ENCODE results near the gene CAB39. TPM values are rescaled to one million over a fixed set of nuclear protein-coding genes. Genes with fewer than 3 reads are reported as not detected.
A peak's percentile ranks its signal among the peaks of the same experiment; 100 is the strongest.

CAB39 gene
- total RNA-seq, 2 donors from 2014 or later, result 32.3 to 34.5 TPM

- peaks cover 16% of the 10 kb centered on the region for H3K4me1 ChIP-seq
- WGBS, 2 donors, result 83 to 93% methylated on average over 4 of the region's 4 CpGs
- DNase-seq (no peak), ATAC-seq (no peak)
- no peaks in the 10 kb centered on the region for H3K9me3 ChIP-seq
- no peaks in the 10 kb centered on the region for H3K36me3 ChIP-seq (replicated peaks in 1 of 2; ENCODE audit: insufficient read depth in 1 of 2, low read depth in 2 of 2)
- no peak overlapping the region for H3K27ac ChIP-seq
- no peak for TF ChIP-seq CTCF (IDR thresholded peaks at IDR 0.05)
- no peak for TF ChIP-seq POLR2A (IDR thresholded peaks at IDR 0.05)
- no peak overlapping the region for H3K4me3 ChIP-seq
- intact Hi-C loops (cut with DNase I), result no loop called here
- H3K27me3 ChIP-seq, result no peaks in the 10 kb centered on the region
Measured at GRCh38 chr2:230754200-230754599, 41.6 kb downstream of the CAB39 start.

- H3K9me3 ChIP-seq, result no peaks in the 10 kb centered on the region
- no peak overlapping the region for H3K4me3 ChIP-seq
Measured at GRCh38 chr2:230757476-230757875, 44.8 kb downstream of the CAB39 start.

GRCh38 chr2:230758566-230759480 is 46.2 kb downstream of the CAB39 start:
- H3K9me3 ChIP-seq, result no peaks in the 10 kb centered on the region
- ATAC-seq, result peak; percentile 18
- H3K4me1 ChIP-seq, result peaks cover 21% of the 10 kb centered on the region
- DNase-seq, result no peak
- H3K27ac ChIP-seq, result no peak overlapping the region
- TF ChIP-seq CTCF (IDR thresholded peaks at IDR 0.05) (no peak), POLR2A (IDR thresholded peaks at IDR 0.05) (no peak)
- intact Hi-C loops (cut with DNase I), result no loop called here
- no peak overlapping the region for H3K4me3 ChIP-seq
- no peaks in the 10 kb centered on the region for H3K27me3 ChIP-seq
- WGBS, 2 donors, result 56 to 80% methylated on average over 6 of the region's 6 CpGs
- H3K36me3 ChIP-seq (replicated peaks in 1 of 2; ENCODE audit: insufficient read depth in 1 of 2, low read depth in 2 of 2), result no peaks in the 10 kb centered on the region

More at GRCh38 chr2:230757476-230757875, 44.8 kb downstream of the CAB39 start:
- no peak for ATAC-seq
- Histone ChIP-seq H3K27me3 (no peaks in the 10 kb centered on the region), H3K36me3 (replicated peaks in 1 of 2; ENCODE audit: insufficient read depth in 1 of 2, low read depth in 2 of 2) (no peaks in the 10 kb centered on the region), H3K27ac (no peak overlapping the region), H3K4me1 (peaks cover 21% of the 10 kb centered on the region)
- no peak for TF ChIP-seq CTCF (IDR thresholded peaks at IDR 0.05)
- no peak for TF ChIP-seq POLR2A (IDR thresholded peaks at IDR 0.05)
- 75 to 87% methylated on average over 2 of the region's 2 CpGs for WGBS, 2 donors
- DNase-seq, result no peak
- intact Hi-C loops (cut with DNase I), result no loop called here

- TF ChIP-seq POLR2A (IDR thresholded peaks at IDR 0.05) (no peak), CTCF (IDR thresholded peaks at IDR 0.05) (no peak)
- no peak overlapping the region for H3K27ac ChIP-seq
- H3K4me1 ChIP-seq, result peaks cover 21% of the 10 kb centered on the region
- intact Hi-C loops (cut with DNase I), result no loop called here
- ATAC-seq (no peak), DNase-seq (no peak)
- no peaks in the 10 kb centered on the region for H3K36me3 ChIP-seq (replicated peaks in 1 of 2; ENCODE audit: insufficient read depth in 1 of 2, low read depth in 2 of 2)
- 81 to 89% methylated on average over 11 of the region's 11 CpGs for WGBS, 2 donors
- no peaks in the 10 kb centered on the region for H3K27me3 ChIP-seq
- no peaks in the 10 kb centered on the region for H3K9me3 ChIP-seq
- no peak overlapping the region for H3K4me3 ChIP-seq
Measured at GRCh38 chr2:230759481-230760167, 47.0 kb downstream of the CAB39 start.
